ENCODE data around the gene TMC1. TPM values are rescaled to one million over a fixed set of nuclear protein-coding genes. Genes with fewer than 3 reads are reported as not detected.

Gene TMC1
- total RNA-seq, 1 experiment from 2014 or later, result 0.36 TPM

GRCh38 chr9:72563806-72564205 is 42.4 kb downstream of the TMC1 start:
- in situ Hi-C loops (cut with HindIII; ENCODE audit: low pct_unique_long_range_greater_than_20kb, low sequenced_read_pairs) (no loop called here), intact Hi-C loops (cut with micrococcal nuclease; ENCODE audit: unreplicated experiment) (no loop called here)
- peak overlapping the region; percentile 70; the same call in 1 of the 2 replicates for H3K27ac ChIP-seq (ENCODE audit: low read length)
- CTCF ChIA-PET, result no interaction called here
- no peak for ATAC-seq
- no peaks in the 10 kb centered on the region for H3K9me3 ChIP-seq (ENCODE audit: control insufficient read depth, insufficient read depth, low read depth, low read length)
- DNase-seq (ENCODE audit: low read depth, low spot score), result no peak
- peaks cover 7% of the 10 kb centered on the region; the same call in 1 of the 2 replicates for H3K4me1 ChIP-seq (ENCODE audit: control insufficient read depth, insufficient read depth, low read length)
- no peaks in the 10 kb centered on the region for H3K27me3 ChIP-seq (ENCODE audit: control insufficient read depth, insufficient read depth, low read length)
- no peaks in the 10 kb centered on the region for H3K36me3 ChIP-seq (ENCODE audit: control insufficient read depth, insufficient read depth, low read length)
- BruUV-seq (replicated peaks), result no TSS peak
- H3K4me3 ChIP-seq (ENCODE audit: low read depth in 2 of 2, low read length in 2 of 2), result no peak overlapping the region
- POLR2A ChIA-PET, result no interaction called here
- TF ChIP-seq REST (IDR thresholded peaks at IDR 0.05; ENCODE audit: insufficient read depth in 1 of 2, low read depth in 2 of 2, low read length in 1 of 2), result no peak
- no peak for TF ChIP-seq SIN3A (IDR thresholded peaks at IDR 0.05; ENCODE audit: borderline replicate concordance, insufficient read depth, low read depth, low read length)
- TF ChIP-seq CTCF (IDR thresholded peaks at IDR 0.05), result no peak
- TF ChIP-seq TCF7L2 (IDR thresholded peaks at IDR 0.05; ENCODE audit: low read depth, low read length), result no peak

- no peak for DNase-seq (ENCODE audit: low read depth, low spot score)
- H3K4me3 ChIP-seq (ENCODE audit: low read depth in 2 of 2, low read length in 2 of 2), result no peak overlapping the region
- intact Hi-C loops (cut with micrococcal nuclease; ENCODE audit: unreplicated experiment) (no loop called here), in situ Hi-C loops (cut with HindIII; ENCODE audit: low pct_unique_long_range_greater_than_20kb, low sequenced_read_pairs) (no loop called here)
- no peaks in the 10 kb centered on the region for H3K27me3 ChIP-seq (ENCODE audit: control insufficient read depth, insufficient read depth, low read length)
- TF ChIP-seq REST (IDR thresholded peaks at IDR 0.05; ENCODE audit: insufficient read depth in 1 of 2, low read depth in 2 of 2, low read length in 1 of 2) (no peak), POLR2AphosphoS5 (IDR thresholded peaks at IDR 0.05; ENCODE audit: low read depth, low read length) (no peak), TCF7L2 (IDR thresholded peaks at IDR 0.05; ENCODE audit: low read depth, low read length) (no peak), SIN3A (IDR thresholded peaks at IDR 0.05; ENCODE audit: borderline replicate concordance, insufficient read depth, low read depth, low read length) (no peak), CTCF (IDR thresholded peaks at IDR 0.05) (no peak)
- no peaks in the 10 kb centered on the region for H3K36me3 ChIP-seq (ENCODE audit: control insufficient read depth, insufficient read depth, low read length)
- no TSS peak for BruUV-seq (replicated peaks)
- H3K9me3 ChIP-seq (ENCODE audit: control insufficient read depth, insufficient read depth, low read depth, low read length), result no peaks in the 10 kb centered on the region
- ChIA-PET CTCF (interaction anchor here (0.6 kb wide), 1 partner anchor 132 kb away, joined by 3 read pairs; no protein-coding TSS in a partner anchor), POLR2A (no interaction called here)
- peak overlapping the region; percentile 70; the same call in 1 of the 2 replicates for H3K27ac ChIP-seq (ENCODE audit: low read length)
- no peak; the same call in 1 of the 2 replicates for ATAC-seq
- peaks cover 7% of the 10 kb centered on the region; the same call in 1 of the 2 replicates for H3K4me1 ChIP-seq (ENCODE audit: control insufficient read depth, insufficient read depth, low read length)
Observed at GRCh38 chr9:72564479-72565281, 43.3 kb downstream of the TMC1 start.

Data from Panc1 (cell line).